T-helper 2 cell treated with Interferon-gamma antibody and Interleukin-4, amounts not matched to agents 100 ng/mL and 5 ng/mL, for 36 hours (primary cell): Measurements from ENCODE around the gene P3H2. TPM values are rescaled to one million over a fixed set of nuclear protein-coding genes. Genes with fewer than 3 reads are reported as not detected.
"Not testable (repeated sequence)": the region's sequence is repeated elsewhere in the genome, so short reads cannot be mapped to it uniquely, and the experiment has no call there.

Experiments used
- intact Hi-C: fragments of 100-400 bp; cut with micrococcal nuclease; formaldehyde crosslinking; loops from one replicate; pipeline ENCODE4 v1.15.1; 2023
- total RNA-seq: library from RNA; stranded (reverse); gene quantifications from 2 replicates; pipeline ENCODE4 v1.2.3, GENCODE V29; 2022

The P3H2 gene
- total RNA-seq = not detected in 2 replicates

DNA sequence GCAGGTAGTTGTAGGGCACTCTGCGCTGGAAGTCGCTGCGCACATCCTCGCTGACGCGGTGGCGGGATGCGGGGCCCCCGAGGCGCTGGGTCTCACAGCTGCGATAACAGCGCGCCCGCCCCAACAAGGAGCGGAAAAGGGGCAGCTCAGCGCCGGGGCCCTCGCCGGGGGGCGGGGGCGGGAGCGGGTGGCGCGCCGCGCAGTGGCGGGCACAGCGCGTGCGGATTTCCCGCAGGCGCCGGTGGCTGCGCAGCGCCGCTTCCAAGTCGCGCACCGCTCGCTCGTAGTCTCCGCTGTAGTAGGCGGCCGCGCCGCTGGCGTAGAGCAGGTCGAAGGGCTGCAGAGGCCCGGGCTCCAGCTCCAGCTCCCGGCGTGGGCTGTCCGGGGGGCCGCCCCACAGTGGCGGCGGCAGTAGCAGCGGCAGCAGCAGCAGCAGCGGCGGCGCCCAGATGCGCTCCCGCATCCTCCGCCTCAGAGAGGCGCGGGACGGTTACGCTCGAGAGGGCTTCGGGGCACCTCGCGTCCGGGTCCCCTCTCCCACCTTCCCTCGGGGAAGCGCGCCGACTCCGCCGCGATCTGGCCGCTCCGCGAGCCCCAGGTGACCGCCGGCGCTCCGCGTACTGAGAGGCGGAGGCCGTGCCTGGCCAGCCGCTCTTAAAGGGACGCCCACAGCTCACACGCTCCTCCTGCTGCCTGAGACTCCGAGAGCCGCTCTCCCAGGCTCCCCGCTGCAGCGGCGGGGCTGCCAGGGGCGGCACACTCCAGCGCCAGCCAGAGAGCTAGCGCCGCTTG, at the start of gene P3H2:
P3H2 (minus strand) TSS at position 629 of the 792 bp plus-strand sequence; CDS start at position 463, 166 bp downstream.
- intact Hi-C loops = no loop called here

GRCh38 chr3:190169877-190170276, 49.2 kb upstream of the P3H2 start:
- intact Hi-C loops = no loop called here

DNA sequence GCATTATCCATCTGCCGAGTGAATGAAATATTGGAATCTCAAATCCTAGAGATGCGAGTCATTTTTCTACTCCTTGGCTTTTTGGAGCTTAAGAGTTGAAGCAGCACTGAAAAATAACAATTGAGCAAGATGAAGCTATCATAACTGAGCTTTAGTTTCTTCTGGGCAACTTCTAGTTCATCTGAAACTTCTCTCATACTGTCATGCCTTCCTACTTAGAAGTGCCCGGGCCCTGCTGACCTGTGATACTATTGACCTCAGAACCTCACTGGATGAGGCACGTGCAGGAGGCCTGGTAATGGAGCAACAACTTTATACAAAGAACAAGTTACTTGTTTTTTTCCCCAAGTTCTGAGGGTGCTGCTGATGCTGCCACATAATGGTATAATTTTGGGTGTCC, 48.5 kb upstream of the P3H2 start:
- intact Hi-C loops = no loop called here

DNA sequence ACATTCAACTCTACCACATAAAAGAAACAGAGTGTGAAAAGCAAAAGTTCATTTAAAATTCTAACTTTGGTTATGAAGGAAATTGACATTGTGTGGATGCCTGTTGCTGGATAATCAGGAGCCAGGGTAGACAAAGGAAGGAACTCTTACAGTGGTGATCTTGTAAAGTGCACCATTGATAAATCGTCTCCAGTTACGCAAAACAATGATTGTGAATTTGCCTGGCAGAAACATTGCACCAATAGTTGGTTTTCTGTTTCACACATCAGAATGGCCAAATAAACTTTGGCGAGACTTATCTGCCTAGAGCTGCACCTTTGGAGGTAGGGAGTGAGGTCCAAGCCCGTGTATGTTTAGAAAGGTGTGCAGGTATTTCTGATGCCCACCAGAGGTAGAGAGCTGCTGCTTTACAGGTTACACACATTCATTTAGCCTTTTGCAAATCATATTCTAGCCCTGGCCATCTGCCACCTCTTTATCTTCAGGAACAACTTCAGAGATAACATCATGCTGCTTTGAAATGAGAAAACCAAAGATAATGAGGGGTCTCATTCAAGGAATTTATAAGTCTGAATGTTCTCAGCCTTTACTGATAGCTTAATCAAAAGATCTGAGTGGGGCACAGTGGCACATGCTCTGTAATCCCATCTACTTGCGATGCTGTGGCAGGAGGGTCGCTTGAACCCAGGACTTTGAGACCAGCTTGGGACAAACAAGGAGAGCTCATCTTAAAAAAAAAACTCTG, 47.4 kb upstream of the P3H2 start:
- intact Hi-C loops = no loop called here

GRCh38 chr3:190166948-190167347, 46.3 kb upstream of the P3H2 start:
- intact Hi-C loops = no loop called here

- intact Hi-C loops = no loop called here
These were observed 44.6 kb upstream of the P3H2 start for GRCh38 chr3:190165253-190165652.

- intact Hi-C loops = not testable (repeated sequence)
These were observed 41.3 kb upstream of the P3H2 start for GRCh38 chr3:190162013-190162412.

DNA sequence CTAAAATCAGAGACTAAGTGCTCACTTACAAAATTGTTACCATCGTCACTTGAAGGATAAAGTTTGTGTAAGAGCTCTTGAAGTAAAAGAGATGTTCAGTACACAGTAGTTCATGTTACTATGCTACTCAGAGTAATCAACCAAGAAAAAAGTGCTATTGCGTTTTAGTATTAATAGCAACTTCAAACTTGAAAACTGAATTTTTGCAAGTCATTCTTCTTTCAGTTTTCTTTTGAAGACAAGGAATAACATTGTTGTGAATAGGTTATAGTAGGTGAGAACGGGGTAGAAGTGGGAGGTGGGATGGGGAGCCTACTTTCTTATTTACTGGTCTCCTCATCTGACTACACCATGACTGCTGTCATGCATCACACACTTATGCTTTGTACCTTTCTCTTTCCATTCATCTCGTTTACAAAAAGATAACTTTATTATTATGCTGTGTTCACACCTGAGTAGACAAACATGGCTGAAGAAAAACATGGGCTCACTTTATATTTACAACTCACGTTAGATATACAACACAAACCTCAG, 39.3 kb upstream of the P3H2 start:
- intact Hi-C loops = no loop called here

DNA sequence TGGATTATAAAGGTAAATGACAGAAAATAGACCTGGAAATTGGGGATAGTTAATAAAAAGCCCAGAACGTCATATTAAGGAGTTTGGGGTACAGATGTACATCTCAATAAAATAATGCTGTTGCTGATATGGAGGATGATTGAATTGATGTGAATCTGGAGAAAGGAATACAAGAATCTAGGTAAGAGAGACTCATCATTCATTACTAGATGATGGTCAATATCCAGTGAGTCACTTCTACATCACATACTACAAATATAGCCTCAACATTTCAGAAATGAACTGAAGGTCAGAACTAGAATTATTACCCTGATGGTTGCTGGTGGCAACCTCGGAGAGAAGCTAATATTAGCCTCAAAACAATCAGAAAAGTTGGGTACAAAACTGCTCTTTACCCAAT, 37.6 kb upstream of the P3H2 start:
- intact Hi-C loops = no loop called here

DNA sequence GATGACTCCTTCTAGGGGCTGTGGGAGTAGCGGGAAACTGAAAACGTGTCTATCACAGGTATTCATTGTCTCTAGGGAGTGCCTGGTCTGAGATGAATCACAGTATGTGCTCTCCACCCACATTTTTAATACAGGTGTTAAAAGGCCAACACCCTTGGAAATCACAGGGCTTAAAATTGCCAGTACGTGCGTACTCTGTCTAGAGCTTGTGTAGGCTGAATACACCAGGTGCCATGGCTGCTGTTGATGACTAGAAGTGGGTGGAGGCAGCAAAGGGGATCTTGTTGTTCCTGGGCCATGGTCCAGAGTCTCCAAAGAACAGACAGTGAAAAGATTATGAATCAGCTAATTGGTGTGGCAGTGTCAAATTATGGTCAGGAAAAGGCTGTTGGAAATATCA, 35.1 kb upstream of the P3H2 start:
- intact Hi-C loops = no loop called here

DNA sequence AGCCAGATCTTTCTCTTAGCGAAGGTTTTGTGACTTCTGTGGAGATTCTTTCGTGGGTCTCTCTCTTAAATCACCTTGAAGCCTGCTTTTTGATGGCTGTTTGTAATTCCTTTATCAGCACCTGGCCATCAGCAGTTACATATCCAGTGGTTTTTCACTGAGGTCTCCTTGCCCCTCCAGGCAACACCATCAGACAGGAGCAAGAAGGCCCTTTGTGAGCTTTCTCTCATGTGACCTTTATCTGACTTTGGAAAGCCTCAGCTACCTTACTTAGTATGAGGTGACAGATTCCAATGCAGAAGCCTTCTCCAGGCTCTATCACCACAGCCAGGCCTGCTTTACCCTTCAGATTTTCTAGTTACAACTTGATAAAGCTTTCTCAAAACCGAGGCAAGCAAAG, 30.0 kb upstream of the P3H2 start:
- intact Hi-C loops = no loop called here

GRCh38 chr3:190149830-190150619, 29.3 kb upstream of the P3H2 start:
- intact Hi-C loops = not testable (repeated sequence)

DNA sequence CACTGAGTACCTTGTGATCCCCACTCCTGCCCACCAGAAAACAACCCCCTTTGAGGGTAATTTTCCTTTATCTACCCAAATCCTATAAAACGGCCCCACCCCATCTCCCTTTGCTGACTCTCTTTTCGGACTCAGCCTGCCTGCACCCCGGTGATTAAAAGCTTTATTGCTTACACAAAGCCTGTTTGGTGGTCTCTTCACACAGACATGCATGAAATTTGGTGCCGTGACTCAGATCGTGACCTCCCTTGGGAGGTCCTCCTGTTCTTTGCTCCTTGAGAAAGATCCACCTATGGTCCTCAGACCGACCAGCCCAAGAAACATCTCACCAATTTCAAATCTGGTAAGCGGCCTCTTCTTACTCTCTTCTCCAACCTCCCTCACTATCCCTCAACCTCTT, 24.1 kb upstream of the P3H2 start:
- intact Hi-C loops = not testable (repeated sequence)

DNA sequence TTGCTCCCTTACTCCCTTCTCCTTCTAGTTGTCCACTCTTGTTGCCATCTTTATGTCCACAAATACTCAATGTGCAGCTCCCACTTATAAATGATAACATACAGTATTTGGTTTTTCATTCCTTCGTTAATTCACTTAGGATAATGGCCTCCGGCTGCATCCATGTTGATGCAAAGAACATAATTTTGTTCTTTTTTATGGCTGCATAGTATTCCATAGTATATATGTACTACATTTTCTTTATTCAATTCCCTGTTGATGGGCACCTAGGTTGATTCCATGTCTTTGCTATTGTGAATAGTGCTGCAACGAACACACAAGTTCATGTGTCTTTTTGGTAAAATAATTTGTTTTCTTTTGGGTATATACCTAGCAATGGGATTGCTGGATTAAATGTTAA, 21.3 kb upstream of the P3H2 start:
- intact Hi-C loops = no loop called here

DNA sequence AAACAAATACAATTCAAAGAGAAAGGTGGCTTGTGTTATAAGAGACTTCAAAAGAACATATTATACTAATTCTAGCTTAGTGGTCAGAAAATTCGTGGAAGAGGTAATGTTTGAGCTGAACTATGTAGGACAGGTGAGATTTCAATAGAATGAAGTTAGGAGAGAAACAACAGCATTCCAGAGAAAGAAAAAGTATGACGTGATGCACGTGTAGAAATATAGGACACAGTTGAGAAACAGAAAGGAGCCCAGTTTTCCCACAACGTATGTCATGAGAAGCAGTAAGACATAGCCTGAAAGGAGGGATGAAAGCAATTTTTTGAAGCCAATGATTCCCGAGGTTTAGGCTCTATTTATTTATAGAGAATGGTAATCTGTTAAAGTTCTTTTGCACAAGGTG, 18.7 kb upstream of the P3H2 start:
- intact Hi-C loops = no loop called here

- intact Hi-C loops = no loop called here
These were observed 11.7 kb upstream of the P3H2 start for GRCh38 chr3:190132371-190132770.

- intact Hi-C loops = no loop called here
These were observed 10.6 kb upstream of the P3H2 start for GRCh38 chr3:190131329-190131728.

DNA sequence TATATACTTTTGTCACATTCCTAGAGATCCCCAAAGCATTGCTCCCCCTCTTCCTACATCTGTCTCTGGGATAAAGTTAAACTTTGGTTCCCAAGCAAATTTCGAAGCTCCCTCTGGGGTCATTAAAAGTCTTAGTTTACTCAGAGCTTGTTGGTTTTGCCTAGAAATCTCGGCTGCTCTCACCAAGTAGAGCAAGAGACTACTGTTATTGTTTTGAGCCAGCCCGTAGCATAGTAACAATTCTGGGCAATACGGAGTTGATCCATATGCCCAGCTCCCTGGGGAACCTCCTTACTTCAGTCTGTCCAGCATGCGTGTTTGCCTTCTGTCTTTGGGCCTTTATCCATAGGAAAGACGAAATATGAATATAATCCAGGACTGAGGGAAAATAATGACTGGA, 10.0 kb upstream of the P3H2 start:
- intact Hi-C loops = no loop called here

GRCh38 chr3:190130037-190130436, 9.3 kb upstream of the P3H2 start:
- intact Hi-C loops = no loop called here

- intact Hi-C loops = no loop called here
These were observed 7.1 kb upstream of the P3H2 start for GRCh38 chr3:190127797-190128196.

DNA sequence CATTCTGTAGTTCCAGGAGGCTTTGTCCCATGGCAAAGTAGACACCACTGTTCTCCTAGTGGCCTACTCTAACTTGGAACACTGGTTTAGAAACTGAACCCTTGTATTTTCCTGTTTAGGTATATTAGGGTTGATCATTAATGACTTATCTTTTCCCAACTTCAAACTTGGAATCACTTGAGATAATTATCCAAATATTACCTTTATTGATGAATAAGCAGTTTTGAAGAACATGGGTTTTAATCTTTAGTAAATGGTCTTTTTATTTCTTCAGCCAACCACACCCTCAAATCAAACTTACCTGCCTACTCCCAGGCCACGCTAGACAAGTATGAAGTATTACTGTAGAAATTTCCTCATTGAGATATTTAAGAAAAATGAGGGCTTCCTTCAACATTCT, 6.5 kb upstream of the P3H2 start:
- intact Hi-C loops = no loop called here
